Measurements from ENCODE around the gene ZFP69.

DNA sequence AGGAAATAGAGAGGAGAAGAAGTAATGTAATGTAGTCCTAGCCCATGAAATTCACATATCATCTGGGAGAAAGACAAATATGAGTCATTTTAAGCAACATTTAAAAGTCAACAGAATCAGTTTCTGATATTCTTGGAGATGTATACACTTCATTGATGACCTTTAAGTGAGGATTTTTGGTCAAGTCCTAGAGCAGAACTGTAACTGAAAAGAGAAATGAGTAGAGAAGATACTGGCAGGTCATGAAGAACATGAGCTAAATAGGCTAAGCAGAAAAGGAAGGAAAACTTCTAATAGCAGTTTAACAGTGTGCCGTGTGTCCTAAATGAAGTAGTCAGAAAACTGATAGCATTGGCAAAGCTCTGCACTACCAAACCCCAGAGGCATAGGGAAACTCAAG is 22.2 kb upstream of the ZFP69 start:
- TF ChIP-seq POLR2A (IDR thresholded peaks at IDR 0.05; ENCODE audit: low read length) (no peak), GATA1 (IDR thresholded peaks at IDR 0.05; ENCODE audit: low read depth, low read length) (no peak)

Data from erythroblast (primary cell).